Fibroblast of skin of right quadriceps (primary cell): ENCODE results near the gene RPL9.
"Not testable (repeated sequence)": the region's sequence is repeated elsewhere in the genome, so short reads cannot be mapped to it uniquely, and the experiment has no call there.

Source experiments
- DNase-seq: peaks from one replicate; pipeline ENCODE4 v3.0.0-alpha.2; 2013

The RPL9 gene

GRCh38 chr4:39464886-39465501, 6.3 kb upstream of the RPL9 start:
- DNase-seq: peak; percentile 84

- not testable (repeated sequence) for DNase-seq
Observed at GRCh38 chr4:39458161-39458504, 589 bp downstream of the RPL9 start.

DNA sequence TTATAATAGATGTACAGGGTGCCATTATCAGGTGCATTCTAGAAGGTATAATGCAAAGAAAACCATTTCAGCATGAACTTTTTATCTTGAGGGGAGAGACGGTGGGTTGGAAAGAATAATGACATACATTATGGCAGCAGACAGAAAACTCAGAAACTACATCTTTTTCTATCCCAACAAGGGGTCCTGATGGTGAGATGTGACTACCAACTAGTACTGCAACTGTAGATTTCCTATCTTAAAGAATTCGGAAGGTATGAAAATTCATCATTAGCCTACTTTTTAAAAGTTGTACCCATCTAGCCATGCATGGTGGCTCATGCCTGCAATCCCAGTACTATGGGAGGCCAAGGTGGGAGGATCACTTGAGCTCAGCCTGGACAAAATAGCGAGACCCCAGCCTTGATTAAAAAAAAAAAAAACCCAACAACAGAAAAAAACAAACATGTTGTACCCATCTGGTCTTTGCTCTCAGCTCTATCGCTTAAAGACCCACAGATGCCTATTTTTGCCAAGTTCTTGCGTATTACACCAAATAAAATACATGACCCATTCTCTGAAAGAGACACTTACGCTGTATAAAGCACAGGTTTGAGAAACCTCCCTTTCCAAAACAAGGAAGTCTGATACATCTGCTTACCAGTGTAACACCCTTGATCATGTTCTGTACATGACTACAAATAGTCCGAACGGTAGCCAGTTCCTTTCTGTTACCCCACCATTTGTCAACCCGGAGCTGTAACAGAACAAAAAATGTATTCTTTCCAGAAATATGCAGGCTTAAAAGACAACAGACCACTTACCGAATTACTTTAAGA, 1.6 kb downstream of the RPL9 start:
- DNase-seq: no peak

DNA sequence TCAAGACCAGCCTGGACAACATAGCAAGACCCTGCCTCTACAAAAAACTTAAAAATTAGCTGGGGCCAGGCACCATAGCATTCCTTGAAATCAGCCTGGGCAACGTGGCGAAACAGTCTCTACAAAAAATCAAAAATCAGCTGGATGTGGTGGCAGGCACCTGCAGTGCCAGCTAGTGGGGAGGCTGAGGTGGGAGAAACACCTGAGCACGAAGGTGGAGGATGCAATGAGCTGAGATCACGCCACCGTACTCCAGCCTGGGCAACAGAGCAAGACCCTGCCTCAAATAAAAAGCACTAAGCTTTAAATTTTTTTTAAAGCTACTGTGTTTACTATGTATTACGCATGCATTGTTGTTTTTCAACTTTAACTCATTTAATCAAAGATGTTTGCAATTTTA, 3.2 kb downstream of the RPL9 start:
- no peak for DNase-seq

DNA sequence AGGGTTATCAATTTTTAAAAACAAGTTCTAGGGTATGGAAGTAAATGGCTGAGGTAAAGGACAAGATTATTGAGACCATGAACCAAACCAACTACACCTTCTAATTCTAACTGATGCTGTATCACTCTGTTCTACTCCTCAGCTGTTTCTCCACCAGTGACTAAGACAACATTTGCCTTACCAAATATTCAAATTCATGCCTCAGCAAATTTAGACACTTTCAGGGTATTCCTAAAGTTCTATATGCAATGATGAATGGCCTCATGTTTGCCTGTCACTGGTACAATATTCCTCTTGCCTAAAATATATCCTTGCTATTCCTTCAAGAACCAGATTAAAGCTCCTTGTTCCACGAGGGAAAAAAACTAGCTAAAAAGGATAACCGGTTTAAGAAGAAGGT, 5.0 kb downstream of the RPL9 start:
- DNase-seq: no peak

GRCh38 chr4:39452860-39453587, 5.7 kb downstream of the RPL9 start:
- DNase-seq: no peak

DNA sequence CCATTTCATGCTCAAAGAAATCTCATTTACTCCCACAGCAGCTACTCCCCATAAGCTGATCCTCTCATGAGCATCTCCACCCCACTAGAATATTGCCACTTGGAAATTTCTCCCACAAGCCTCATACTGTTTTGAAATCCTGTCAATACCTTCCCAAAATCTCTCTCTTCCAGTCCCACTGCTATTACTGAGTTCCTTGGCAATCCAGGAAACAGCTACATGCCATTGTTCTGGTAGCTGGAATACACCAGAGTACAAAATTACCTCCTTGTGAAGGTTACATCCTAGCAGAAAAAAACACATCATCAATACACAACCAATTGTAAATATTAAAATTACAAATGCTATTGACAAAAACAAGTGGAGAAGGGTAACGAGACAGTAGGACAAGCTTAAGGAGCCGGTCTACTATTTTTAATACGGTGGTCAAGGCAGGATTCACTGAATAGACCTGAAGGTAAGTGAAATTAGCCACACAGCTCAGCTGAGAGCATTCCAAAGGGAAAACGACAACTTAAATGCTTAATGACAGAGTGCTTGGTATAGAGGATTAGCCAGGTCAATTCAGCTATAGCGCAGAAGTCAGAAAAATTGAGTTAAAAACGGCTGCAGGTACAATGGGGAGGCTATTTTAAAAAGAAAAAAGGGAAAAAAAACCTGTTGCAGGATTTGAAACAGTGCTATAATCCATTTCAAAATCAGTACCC, 6.4 kb downstream of the RPL9 start:
- no peak for DNase-seq

GRCh38 chr4:39451423-39452023, 7.2 kb downstream of the RPL9 start:
- DNase-seq: no peak

DNA sequence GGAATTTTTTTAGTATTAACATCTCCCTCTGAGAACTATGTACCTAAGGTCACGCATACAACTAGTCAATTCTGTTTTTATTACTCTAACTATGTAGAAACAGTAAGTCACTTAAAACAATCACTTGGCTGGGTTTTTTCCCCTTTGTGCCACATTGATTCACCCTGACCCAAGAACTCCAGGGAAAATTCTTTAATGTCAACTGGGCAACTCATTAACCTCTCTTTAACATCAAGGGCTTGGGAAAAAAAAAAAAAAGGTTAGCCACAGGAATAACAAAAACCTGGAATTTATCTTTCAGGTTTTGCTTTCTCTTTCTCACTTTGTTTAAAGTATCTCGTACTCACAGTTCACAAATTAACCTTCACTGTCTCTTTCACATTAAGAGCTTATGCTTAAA, 8.1 kb downstream of the RPL9 start:
- no peak for DNase-seq

- peak; percentile 41 for DNase-seq
Observed at GRCh38 chr4:39446842-39447573, 11.7 kb downstream of the RPL9 start.

- DNase-seq: no peak
Observed at GRCh38 chr4:39446483-39446841, 12.3 kb downstream of the RPL9 start.

GRCh38 chr4:39442998-39443397, 15.7 kb downstream of the RPL9 start:
- no peak for DNase-seq

DNA sequence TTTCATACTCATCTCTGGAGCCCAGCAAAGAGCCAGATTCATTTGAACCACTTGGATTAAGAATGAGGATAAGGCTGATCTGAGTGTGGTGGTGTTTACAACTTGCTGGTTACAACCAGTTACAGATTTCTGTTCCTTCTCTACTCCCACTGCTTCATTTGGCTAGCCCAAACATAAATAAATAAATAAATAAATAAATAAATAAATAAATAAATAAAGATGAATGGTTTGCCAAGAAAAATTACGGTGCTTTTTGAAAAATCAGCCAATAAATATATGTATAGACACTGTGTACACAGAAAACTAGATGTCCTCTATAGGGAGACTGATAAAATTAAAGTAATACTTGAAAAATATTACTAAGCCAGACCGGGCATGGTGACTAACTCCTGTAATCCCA, 17.1 kb downstream of the RPL9 start:
- DNase-seq: no peak

DNA sequence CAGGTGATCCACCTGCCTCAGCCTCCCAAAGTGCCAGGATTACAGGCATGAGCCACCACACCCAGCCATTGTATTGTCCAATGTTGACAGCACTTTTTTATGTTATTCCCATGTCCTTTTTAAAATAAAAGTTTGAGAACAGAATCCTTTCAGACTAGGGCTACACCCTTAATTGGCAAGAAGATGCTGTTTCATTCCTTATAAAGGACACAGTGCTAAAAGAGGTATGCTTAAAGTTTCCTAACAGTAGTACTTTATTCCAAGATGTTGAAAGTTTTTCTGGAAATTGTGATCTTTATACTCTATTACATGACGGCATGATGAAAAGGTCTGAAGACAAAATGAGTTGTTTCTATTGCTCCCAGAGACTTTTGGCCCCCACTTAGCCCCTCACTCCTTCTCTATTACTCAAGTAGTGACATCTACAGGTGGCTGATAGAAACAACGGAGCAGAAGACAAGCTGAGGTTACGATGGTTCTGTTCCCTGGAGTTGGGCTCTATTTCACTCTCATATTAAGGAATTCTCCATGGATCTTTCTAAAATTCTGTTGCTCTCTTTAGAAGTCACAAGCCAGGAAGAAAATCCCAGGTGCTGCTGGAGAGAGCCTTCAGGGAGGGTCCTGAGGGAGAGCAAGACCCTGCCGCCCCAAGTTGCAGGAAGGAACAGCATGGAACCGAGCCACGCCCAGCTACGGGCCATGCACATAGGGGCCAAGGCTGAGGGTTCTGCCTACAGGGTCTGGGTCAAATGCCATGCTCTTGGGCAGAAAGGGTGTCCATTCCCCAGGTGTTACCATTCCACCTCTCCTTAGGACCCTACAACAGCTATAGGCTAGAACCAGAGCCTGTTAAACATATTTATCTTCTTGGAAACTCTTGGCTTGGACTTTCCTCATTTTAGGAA, 22.8 kb downstream of the RPL9 start:
- DNase-seq: no peak

- DNase-seq: no peak
Observed at GRCh38 chr4:39433878-39434492, 24.7 kb downstream of the RPL9 start.

DNA sequence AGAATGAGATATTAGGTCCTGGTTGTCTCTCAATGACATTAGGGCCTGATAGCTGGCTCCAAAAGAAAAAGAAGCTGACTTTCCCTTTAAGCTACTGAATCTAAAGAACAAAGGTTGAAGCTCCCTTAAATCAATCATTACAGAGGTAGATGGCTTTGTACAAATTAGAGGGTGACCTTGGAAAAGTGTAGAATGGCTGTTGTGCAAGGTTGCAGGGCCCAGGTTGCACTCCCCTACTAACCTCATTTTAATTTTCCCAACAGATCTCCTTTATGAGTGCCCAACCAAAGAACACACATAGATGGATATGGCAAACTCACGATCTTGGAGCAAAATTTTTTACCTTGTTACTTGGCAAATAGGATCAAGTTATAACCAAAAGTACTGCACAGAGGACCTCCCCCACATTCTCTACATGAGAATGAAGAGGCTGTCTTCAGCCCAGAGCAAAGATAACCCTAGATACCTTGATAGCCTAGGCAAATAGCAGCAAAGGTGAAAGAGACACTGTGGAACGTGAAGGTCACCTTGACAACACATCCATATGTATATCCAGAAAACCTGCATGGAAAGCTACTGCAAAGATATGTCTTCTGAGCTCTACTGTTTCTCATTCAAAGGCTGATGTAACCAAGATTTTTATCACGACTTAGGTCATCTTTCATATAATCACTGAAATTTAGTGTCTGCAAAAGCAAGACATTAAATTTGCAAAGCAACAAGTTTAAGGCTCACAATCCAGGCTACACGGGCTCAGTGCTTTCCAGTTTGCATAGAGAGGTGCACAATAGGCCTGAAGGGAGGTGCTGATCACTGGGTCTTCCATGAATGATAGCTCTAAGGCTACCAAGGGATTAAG, 29.0 kb downstream of the RPL9 start:
- no peak for DNase-seq

- DNase-seq: no peak
Observed at GRCh38 chr4:39427520-39428114, 31.1 kb downstream of the RPL9 start.

- no peak for DNase-seq
Observed at GRCh38 chr4:39426728-39427127, 32.0 kb downstream of the RPL9 start.

- not testable (repeated sequence) for DNase-seq
Observed at GRCh38 chr4:39425297-39425696, 33.4 kb downstream of the RPL9 start.
